Vagina (tissue), 2 donors: ENCODE measurements around the gene POU6F2.

ENCODE experiments used
- CTCF ChIP-seq, 3 experiments: fragments of 450-650 bp in 2 of 3; fragments of 200-600 bp in 1 of 3; sonication (generic) in 1 of 3; IDR thresholded peaks; one replicate each; pipeline ENCODE4 v1.5.1; 2017 to 2019; ENCODE audit warnings: antibody characterized with exemption in 3 of 3, mild to moderate bottlenecking in 2 of 3, moderate library complexity in 2 of 3
- POLR2A ChIP-seq, 2 donors: fragments of 450-650 bp; IDR thresholded peaks; one replicate each; pipeline ENCODE4 v1.6.1; 2017; ENCODE audit warnings: antibody characterized with exemption in 2 of 2, mild to moderate bottlenecking in 2 of 2, moderate library complexity in 2 of 2

- no peak for TF ChIP-seq CTCF (IDR thresholded peaks at IDR 0.05)
- TF ChIP-seq POLR2A (IDR thresholded peaks at IDR 0.05): no peak
Observed at GRCh38 chr7:39294022-39294421, 316.3 kb downstream of the POU6F2 start.
